ENCODE results near the gene DVL1. TPM values are rescaled to one million over a fixed set of nuclear protein-coding genes. Genes with fewer than 3 reads are reported as not detected.
A peak's percentile ranks its signal among the peaks of the same experiment; 100 is the strongest.
"Not testable (repeated sequence)": the region's sequence is repeated elsewhere in the genome, so short reads cannot be mapped to it uniquely, and the experiment has no call there.

Gene DVL1
- total RNA-seq, 1 donor from 2014 or later = 55.0 TPM

DNA sequence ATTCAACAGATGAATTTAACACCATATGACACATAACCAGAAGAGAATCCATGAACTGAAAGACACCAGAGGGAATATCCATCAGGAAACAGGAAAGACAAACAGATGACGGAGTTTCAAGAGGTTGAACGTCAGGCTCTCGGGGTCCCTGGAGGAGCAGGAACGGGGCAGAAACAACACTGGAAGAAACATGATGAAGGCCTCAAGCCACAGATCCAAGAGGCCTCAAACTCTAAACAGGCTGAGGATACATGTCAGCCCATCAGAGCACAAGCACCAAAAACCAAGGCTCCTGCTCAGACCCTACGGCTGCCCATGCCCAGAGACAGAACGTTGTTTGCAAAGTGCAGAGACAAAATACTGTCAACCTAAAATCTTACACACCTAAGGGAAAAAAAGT lies 31.8 kb downstream of the DVL1 start:
- Histone ChIP-seq H3K4me1 (ENCODE audit: insufficient read depth, low read length) (peaks cover 24% of the 10 kb centered on the region), H3K4me3 (ENCODE audit: insufficient read depth, low read depth, low read length) (no peak overlapping the region), H4K20me1 (ENCODE audit: insufficient read depth, low read length) (peaks cover 81% of the 10 kb centered on the region), H3K9ac (ENCODE audit: low read length) (no peak overlapping the region), H3K4me2 (ENCODE audit: low read length) (no peak overlapping the region), H3K36me3 (ENCODE audit: insufficient read depth, low read length) (peaks cover 14% of the 10 kb centered on the region), H3K27me3 (ENCODE audit: insufficient read depth, low read length) (no peaks in the 10 kb centered on the region), H2AFZ (ENCODE audit: low read depth, low read length) (no peak overlapping the region), H3K79me2 (ENCODE audit: insufficient read depth, low read length) (peaks cover 77% of the 10 kb centered on the region), H3K9me3 (ENCODE audit: insufficient read depth, low read depth, low read length) (no peaks in the 10 kb centered on the region), H3K27ac (ENCODE audit: low read depth, low read length) (no peak overlapping the region)
- no peaks in the 10 kb centered on the region for H3K9me3 Mint-ChIP-seq (ENCODE audit: unreplicated experiment)
- peaks cover 14% of the 10 kb centered on the region for H3K36me3 Mint-ChIP-seq (ENCODE audit: low read depth, unreplicated experiment)
- FAIRE-seq = no peak
- TF ChIP-seq, protein P1, sequence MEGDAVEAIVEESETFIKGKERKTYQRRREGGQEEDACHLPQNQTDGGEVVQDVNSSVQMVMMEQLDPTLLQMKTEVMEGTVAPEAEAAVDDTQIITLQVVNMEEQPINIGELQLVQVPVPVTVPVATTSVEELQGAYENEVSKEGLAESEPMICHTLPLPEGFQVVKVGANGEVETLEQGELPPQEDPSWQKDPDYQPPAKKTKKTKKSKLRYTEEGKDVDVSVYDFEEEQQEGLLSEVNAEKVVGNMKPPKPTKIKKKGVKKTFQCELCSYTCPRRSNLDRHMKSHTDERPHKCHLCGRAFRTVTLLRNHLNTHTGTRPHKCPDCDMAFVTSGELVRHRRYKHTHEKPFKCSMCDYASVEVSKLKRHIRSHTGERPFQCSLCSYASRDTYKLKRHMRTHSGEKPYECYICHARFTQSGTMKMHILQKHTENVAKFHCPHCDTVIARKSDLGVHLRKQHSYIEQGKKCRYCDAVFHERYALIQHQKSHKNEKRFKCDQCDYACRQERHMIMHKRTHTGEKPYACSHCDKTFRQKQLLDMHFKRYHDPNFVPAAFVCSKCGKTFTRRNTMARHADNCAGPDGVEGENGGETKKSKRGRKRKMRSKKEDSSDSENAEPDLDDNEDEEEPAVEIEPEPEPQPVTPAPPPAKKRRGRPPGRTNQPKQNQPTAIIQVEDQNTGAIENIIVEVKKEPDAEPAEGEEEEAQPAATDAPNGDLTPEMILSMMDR (IDR thresholded peaks at IDR 0.05; ENCODE audit: insufficient read depth, low read depth, low read length) = no peak
- no peak for TF ChIP-seq EZH2 (IDR thresholded peaks at IDR 0.05; ENCODE audit: insufficient read depth, low read length)
- DNase-seq (ENCODE audit: low read depth) = no peak
- H3K27ac Mint-ChIP-seq (ENCODE audit: unreplicated experiment) = no peak overlapping the region
- no peaks in the 10 kb centered on the region for H3K27me3 Mint-ChIP-seq (ENCODE audit: low read depth, unreplicated experiment)
- H3K4me1 Mint-ChIP-seq (ENCODE audit: low read depth, unreplicated experiment) = peaks cover 24% of the 10 kb centered on the region
- no peak overlapping the region for H3K4me3 Mint-ChIP-seq (ENCODE audit: unreplicated experiment)

DNA sequence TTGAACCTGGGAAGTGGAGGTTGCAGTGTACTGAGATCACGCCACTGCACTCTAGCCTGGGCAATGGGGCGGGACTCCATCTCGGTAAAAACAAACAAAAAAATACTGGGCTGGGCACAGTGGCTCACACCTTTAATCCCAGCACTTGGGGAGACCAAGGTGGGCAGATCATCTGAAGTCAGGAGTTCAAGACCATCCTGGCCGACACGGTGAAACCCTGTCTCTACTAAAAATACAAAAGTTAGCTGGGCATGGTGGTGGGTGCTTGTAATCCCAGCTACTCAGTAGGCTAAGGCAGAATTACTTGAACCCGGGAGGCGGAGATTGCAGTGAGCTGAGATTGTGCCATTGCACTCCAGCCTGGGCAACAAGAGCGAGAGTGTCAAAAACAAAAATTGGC lies 33.0 kb downstream of the DVL1 start:
- Mint-ChIP-seq H3K27ac (ENCODE audit: unreplicated experiment) (peak overlapping the region; percentile 47), H3K4me1 (ENCODE audit: low read depth, unreplicated experiment) (peaks cover 15% of the 10 kb centered on the region), H3K36me3 (ENCODE audit: low read depth, unreplicated experiment) (peaks cover 14% of the 10 kb centered on the region)
- Histone ChIP-seq H4K20me1 (ENCODE audit: insufficient read depth, low read length) (peaks cover 79% of the 10 kb centered on the region), H3K4me1 (ENCODE audit: insufficient read depth, low read length) (peaks cover 19% of the 10 kb centered on the region), H3K36me3 (ENCODE audit: insufficient read depth, low read length) (peaks cover 14% of the 10 kb centered on the region), H3K79me2 (ENCODE audit: insufficient read depth, low read length) (peaks cover 65% of the 10 kb centered on the region)
- FAIRE-seq; H3K27ac ChIP-seq (ENCODE audit: low read depth, low read length); H3K9me3 ChIP-seq (ENCODE audit: insufficient read depth, low read depth, low read length); H3K27me3 Mint-ChIP-seq (ENCODE audit: low read depth, unreplicated experiment); H3K9me3 Mint-ChIP-seq (ENCODE audit: unreplicated experiment); H3K9ac ChIP-seq (ENCODE audit: low read length); H3K4me2 ChIP-seq (ENCODE audit: low read length); H3K4me3 Mint-ChIP-seq (ENCODE audit: unreplicated experiment); H3K4me3 ChIP-seq (ENCODE audit: insufficient read depth, low read depth, low read length); H3K27me3 ChIP-seq (ENCODE audit: insufficient read depth, low read length); DNase-seq (ENCODE audit: low read depth); H2AFZ ChIP-seq (ENCODE audit: low read depth, low read length): not testable (repeated sequence)

DNA sequence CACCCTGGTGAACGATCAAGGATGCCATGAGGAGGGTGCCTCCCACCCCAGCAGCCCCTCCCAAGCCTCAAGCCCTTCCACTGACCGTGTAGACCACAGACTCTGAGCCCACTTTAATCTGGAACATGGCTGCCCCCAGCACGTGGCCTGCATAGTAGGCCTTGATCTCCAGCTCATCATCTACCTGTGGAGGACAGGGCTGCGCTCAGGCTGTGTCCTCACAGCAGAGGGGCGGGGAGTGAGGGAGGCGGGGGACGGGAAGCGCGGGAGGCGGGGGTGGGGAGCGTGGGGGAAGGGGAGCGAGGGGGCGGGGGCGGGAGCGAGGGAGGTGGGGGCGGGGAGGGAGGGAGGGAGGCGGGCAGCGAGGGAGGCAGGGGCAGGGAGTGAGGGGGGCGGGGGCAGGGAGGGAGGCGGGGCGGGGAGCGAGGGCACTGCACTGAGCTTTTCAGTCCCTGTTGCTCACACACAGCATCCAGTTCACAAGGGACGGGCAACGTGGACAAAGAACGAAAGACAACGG lies 33.7 kb downstream of the DVL1 start:
- peaks cover 14% of the 10 kb centered on the region for H3K36me3 ChIP-seq (ENCODE audit: insufficient read depth, low read length)
- no peaks in the 10 kb centered on the region for H3K27me3 ChIP-seq (ENCODE audit: insufficient read depth, low read length)
- no peak for FAIRE-seq
- H3K4me2 ChIP-seq (ENCODE audit: low read length) = no peak overlapping the region
- H3K79me2 ChIP-seq (ENCODE audit: insufficient read depth, low read length) = peaks cover 60% of the 10 kb centered on the region
- H2AFZ ChIP-seq (ENCODE audit: low read depth, low read length) = no peak overlapping the region
- H4K20me1 ChIP-seq (ENCODE audit: insufficient read depth, low read length) = peaks cover 78% of the 10 kb centered on the region
- H3K9me3 ChIP-seq (ENCODE audit: insufficient read depth, low read depth, low read length) = no peaks in the 10 kb centered on the region
- no peak for TF ChIP-seq EZH2 (IDR thresholded peaks at IDR 0.05; ENCODE audit: insufficient read depth, low read length)
- TF ChIP-seq, protein P1 (IDR thresholded peaks at IDR 0.05; ENCODE audit: insufficient read depth, low read depth, low read length) = no peak
- no peak for DNase-seq (ENCODE audit: low read depth)
- H3K4me3 ChIP-seq (ENCODE audit: insufficient read depth, low read depth, low read length) = no peak overlapping the region
- Mint-ChIP-seq H3K4me1 (ENCODE audit: low read depth, unreplicated experiment) (peaks cover 14% of the 10 kb centered on the region), H3K36me3 (ENCODE audit: low read depth, unreplicated experiment) (peaks cover 14% of the 10 kb centered on the region), H3K27ac (ENCODE audit: unreplicated experiment) (no peak overlapping the region), H3K9me3 (ENCODE audit: unreplicated experiment) (no peaks in the 10 kb centered on the region), H3K27me3 (ENCODE audit: low read depth, unreplicated experiment) (no peaks in the 10 kb centered on the region), H3K4me3 (ENCODE audit: unreplicated experiment) (no peak overlapping the region)
- H3K27ac ChIP-seq (ENCODE audit: low read depth, low read length) = no peak overlapping the region
- no peak overlapping the region for H3K9ac ChIP-seq (ENCODE audit: low read length)
- H3K4me1 ChIP-seq (ENCODE audit: insufficient read depth, low read length) = peaks cover 12% of the 10 kb centered on the region
